ELF-1 (cell line): Measurements from ENCODE around the gene ATP11C.
"Not testable (repeated sequence)": the region's sequence is repeated elsewhere in the genome, so short reads cannot be mapped to it uniquely, and the experiment has no call there.

Experiments used
- DNase-seq: peaks from one replicate; pipeline ENCODE4 v3.0.0-alpha.2; 2016; ENCODE audit warnings: low read depth, low spot score

Gene ATP11C

DNA sequence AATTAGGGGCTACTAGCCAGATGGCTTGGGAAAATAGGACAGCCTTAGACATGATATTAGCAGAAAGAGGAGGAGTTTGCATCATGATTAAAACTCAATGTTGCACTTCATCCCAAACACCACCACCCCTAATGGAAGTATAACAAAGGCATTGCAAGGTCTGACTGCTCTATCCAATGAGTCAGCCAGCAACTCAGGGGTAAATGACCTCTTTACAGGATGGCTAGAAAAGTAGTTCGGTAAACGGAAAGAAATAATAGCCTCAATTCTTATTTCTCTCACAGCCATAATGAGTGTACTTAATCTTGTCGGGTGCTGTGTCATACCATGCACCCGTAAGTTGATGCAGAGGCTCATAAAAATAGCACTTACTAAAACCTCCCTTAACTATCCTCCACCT, 76.0 kb downstream of the ATP11C start:
- not testable (repeated sequence) for DNase-seq

GRCh38 chrX:139851730-139852129, 81.1 kb downstream of the ATP11C start:
- DNase-seq, result no peak

DNA sequence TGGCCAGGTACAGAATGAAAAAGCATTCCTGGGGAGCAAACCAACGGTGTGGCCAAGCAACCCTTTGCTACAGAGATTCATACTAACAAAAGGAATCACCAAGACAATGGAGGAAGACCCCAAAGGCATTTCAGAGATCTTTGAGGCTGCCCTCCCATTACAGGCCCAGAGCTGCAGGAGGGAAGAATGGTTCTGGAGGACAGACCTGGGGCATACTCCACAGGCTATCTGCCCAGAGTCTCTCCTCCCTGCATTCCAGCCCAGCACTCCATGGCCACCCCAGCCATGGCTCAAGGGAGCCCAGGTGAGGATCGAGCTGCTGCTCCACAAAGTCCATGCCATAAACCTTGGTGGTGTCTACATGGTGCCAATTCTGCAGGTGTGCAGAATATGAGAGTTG, 81.9 kb downstream of the ATP11C start:
- peak; percentile 81 for DNase-seq

- DNase-seq, result no peak
These were observed 88.0 kb downstream of the ATP11C start for GRCh38 chrX:139844884-139845283.

DNA sequence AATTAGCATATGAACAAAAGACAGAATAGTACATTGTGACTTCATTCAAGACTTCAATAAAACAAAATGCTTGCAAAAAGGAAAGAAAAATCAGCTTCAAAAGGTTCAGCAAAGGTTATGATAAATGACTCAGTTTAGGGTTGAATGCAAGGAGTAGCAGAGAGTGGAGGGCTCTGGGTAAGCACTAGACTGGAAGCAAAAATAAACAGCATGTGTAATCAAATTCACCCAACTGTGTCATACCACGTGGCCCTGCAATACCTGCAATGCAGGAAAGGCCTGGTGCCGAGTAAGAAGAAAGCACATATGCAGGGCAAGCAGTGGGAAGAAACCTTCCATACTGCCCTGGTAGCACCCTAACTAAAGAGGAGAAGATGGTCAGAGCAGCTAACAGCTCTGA, 88.7 kb downstream of the ATP11C start:
- DNase-seq, result no peak

DNA sequence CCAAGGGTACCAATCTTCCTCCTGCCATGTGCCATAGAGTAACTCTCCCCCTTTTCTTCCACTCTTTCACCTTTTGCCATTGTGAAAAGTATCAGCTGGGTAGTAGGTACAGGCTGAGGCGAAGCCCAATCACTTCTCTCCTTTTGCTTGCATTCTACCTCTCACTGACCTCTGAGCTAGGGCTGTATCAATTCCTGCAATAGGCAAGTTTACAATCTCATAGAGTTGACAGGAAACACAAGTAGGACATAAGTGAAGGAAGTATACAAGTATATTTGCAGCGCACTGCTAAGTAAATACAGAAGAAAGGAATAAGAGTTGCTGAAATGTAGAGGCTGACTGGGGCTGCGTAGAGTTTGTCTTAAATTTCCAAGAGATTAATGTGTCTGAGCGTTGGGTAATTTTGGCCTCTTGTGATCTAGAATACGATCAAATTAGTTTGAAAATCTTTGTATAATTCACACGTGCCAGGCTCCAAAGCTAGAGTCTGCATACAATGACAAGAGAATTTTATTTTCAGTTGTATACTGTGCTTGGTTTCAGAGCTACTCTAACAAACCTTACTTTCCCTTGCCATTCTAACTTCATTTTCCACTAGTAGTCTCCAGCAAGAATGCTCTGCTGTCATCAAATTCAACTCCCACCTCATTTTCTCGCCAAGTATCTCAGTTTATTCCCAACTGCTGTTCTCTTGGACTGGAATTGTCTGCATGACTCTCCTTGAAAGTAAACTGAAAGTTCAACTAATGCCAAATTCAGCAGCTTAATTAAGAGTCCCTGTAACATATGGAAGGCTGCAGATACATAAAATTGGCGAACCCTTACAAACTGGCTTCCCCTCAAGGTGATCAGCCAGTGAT, 90.3 kb downstream of the ATP11C start:
- no peak for DNase-seq

GRCh38 chrX:139836335-139836734, 96.5 kb downstream of the ATP11C start:
- DNase-seq, result not testable (repeated sequence)

GRCh38 chrX:139834879-139835278, 98.0 kb downstream of the ATP11C start:
- no peak for DNase-seq

GRCh38 chrX:139832718-139833309, 100.0 kb downstream of the ATP11C start:
- DNase-seq, result no peak

GRCh38 chrX:139831675-139832456, 101.0 kb downstream of the ATP11C start:
- no peak for DNase-seq

DNA sequence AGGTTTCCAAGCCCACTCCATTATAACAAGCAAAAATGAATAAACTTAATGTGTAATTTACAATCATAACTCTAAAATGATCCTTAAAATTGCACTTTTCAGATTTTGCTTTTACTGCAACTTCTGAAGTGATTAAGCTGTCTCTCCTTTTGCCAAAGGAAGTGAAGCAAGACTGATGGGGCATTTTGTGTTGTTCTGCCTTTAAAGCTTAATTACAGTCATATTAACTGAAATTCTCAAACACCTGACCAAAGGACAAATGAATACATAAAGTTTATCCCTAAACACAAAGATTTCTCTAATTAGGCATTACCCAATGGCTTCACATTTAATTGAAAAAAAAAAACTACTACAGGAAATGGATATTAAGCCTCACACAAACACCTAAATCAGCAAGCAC, 101.8 kb downstream of the ATP11C start:
- DNase-seq, result no peak

DNA sequence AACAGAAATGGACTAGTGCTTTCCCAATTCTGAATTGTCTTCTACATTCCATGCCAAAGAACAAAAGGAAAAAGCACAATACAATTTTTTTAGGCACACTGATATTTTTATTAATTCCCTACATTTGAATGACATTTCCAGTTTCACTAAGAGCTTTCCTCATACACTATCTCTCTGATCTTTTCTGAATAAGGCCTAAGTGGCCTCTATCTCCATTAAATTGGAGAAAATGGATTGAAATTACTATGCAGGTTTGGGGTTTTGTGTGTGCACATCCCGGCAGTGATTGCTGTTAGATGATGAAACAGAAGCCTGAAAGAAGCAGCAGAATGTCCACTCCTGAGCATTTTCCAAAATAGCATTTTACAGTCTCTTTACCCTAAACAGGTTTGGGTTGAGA, 104.0 kb downstream of the ATP11C start:
- DNase-seq, result no peak

GRCh38 chrX:139828033-139828432, 104.8 kb downstream of the ATP11C start:
- DNase-seq, result no peak

GRCh38 chrX:139826065-139827044, 106.5 kb downstream of the ATP11C start:
- no peak for DNase-seq

DNA sequence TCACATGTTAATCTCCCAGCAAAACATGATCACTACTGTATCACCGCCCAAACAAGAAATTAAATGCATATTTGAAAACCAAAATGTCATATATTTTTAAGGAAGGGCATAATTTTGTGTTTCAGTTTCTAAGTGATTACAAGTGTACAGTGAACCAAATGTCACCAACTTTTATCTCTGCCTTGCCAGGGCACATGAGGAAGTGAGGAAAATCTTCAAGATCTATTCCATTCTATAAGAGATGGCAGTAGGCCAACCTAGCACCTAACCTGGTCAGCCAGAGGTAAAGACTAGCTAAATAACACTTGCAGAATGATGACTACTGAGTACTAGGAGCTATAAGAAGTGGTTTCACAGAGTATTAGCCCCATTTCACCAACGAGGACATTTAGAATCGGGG, 107.2 kb downstream of the ATP11C start:
- no peak for DNase-seq

- DNase-seq, result no peak
These were observed 109.0 kb downstream of the ATP11C start for GRCh38 chrX:139823806-139824205.

DNA sequence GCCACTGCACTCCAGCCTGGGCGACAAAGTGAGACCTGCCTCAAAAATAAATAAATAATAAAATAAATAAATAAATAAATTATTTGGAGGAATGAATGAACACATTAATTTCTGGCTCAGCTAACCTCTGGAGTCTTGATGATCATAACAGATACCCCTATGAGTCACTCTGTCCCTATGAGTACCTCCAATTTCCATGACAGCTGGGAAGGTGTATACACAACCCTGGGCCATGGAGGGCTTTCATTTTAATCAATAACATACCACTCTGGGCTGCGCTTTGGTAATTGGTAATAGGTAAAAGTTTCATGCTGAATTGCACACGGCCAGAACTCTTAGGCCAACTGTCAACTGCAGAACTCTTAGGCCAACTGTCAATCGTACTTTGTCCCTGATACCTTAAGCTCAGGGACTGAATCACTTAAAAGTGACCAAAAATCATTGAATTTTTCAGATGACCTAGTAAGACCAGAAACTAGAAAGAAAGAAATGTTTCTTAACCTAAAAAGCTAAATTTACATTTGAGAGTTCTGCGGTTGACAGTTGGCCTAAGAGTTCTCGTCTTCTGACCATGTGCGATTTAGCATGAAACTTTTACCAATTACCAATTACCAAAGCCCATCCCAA, 112.4 kb downstream of the ATP11C start:
- no peak for DNase-seq

DNA sequence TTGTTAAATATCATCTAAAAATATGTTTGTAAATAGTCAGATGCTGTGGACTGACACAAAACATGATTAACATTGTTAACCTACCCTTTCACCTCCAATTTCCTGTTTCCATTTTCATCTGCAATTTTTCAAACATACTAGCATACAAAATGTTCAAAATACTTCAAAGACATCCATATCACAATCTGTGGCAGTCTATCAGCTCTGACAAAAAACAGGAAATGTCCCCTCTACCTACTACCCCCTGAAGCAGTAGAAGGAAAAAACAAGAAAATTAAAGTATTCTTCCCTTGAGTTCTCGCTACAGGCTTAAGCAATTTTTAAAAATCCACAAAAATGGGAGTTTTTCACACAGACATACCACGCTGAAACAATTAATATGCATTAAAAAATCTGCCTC, 116.6 kb downstream of the ATP11C start:
- DNase-seq, result no peak

- no peak for DNase-seq
These were observed 117.1 kb downstream of the ATP11C start for GRCh38 chrX:139815771-139816170.

DNA sequence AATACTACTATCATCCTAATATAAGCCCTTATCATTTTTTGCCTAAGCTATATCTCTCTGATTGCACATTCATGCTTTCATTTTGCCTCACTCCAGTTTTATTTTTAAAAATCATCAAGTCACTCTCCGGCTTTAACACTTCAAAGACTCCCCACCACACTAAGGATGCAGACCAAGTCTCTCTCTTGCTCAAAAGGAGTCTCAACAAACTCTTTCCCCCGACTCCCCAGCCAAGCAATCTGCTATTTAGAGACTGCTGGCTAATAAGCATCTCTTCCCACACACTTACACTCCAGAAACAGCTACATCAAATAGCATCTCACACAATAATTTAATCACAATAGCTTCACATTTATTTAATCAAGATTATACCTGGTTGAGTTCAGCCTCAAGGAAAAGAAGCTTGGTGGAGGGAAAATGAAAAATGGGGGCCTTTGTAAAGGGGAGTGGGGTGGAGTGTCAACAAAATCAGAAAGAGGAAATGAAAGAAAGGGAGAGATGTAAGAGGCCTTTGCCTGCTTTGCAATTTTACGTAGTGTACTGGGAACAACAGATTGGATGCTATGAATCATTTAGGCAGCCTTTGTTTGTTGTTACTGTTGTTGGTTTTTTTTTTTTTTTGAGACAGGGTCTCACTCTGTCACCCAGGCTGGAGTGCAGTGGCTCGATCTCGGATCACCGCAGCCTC, 120.8 kb downstream of the ATP11C start:
- DNase-seq, result no peak
